GM18870 (cell line): ENCODE results near the gene CHCHD3.

Experiments
- ATAC-seq: cut with Tn5 transposase; IDR thresholded peaks from one replicate; pipeline ENCODE4 v1.9.1; 2021; ENCODE audit warnings: moderate library complexity; ENCODE audit not compliant: unreplicated experiment

Gene CHCHD3

DNA sequence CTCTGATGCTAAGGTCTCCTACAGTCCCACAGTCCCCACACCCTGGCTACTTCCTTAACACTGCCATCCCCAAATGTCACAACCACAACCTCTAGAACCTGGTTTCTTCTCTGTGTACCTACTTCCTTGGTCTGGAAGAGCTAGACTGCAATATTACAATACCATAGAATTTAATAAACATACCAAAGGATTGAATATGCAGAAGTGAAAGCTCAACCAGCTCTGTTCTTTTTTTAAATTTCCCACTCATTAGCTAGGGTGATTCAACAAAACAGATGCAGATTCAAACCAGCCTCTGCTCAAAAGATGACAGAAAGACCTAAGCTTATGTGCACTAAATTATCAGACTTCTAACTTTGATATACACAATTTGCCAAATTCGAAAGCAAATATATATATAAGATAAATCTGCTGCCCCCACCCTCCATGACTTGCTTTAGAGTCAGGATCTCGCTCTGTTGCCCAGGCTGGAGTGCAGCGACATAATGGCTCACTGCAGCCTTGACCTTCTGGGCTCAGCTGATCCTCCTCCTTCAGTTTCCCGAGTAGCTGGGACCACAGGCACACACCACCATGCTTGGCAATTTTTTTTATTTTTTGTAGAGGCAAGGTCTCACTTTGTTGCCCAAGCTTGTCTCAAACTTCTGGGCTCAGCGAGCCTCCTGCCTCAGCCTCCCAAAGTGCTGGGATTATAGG is 212.6 kb downstream of the CHCHD3 start:
- no peak for ATAC-seq

- ATAC-seq, result no peak
Measured at GRCh38 chr7:132866551-132866950, 215.3 kb downstream of the CHCHD3 start.

GRCh38 chr7:132866144-132866531 is 215.8 kb downstream of the CHCHD3 start:
- no peak for ATAC-seq

DNA sequence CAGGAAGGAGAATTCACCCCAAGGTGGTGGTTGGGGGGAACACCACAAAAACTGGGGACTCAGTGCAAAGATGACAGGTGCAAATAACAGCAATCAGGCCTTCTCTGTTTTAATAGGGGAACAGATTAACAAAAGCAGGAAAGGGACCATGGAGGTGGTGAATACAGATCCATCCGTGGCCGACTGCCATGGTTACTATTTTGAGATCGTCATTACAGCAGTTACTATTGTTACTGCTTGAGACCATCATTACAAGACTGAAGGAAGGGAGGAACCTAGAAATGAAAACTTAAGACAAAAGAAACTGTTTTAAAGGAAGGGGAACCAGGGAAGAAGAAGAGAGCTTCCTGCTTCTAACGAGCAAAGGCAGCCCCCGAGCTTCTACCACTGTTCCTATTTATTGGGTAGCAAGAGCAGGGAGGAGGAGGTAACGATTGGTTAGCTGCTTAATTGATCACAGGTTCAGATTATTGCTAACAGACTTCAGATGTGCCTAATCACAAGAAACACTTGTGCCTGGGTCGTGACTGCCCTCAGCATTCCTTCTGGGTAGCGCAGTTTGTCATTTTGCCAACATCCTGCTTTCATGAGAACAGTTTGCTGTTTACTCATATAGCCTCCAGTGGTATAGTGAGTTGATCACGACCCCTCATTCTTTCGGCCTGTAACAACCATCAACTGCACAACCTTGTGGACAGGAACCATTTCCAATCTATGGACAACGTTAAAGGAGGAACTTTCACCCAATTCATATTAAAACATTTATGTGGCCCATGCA is 216.3 kb downstream of the CHCHD3 start:
- ATAC-seq, result no peak

- no peak for ATAC-seq
Measured at GRCh38 chr7:132861940-132862554, 219.8 kb downstream of the CHCHD3 start.

DNA sequence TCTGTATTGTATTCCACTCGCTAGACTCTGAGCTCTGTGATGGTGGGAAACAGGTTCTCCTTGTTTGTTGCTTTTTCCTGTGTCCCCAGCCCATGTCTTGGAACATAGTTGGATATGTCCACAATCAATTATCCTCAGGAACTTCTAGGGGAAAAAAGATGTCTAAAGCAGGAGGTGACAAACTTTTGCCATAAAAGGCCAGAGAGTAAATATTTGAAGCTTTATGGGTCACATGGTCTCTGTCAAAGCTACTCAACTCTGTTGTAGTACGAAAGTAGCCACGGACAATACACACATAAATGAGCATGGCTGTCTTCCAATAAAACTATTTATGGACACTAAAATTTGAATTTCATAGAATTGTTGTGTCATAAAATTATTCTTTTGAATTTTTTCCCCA is 220.5 kb downstream of the CHCHD3 start:
- no peak for ATAC-seq

DNA sequence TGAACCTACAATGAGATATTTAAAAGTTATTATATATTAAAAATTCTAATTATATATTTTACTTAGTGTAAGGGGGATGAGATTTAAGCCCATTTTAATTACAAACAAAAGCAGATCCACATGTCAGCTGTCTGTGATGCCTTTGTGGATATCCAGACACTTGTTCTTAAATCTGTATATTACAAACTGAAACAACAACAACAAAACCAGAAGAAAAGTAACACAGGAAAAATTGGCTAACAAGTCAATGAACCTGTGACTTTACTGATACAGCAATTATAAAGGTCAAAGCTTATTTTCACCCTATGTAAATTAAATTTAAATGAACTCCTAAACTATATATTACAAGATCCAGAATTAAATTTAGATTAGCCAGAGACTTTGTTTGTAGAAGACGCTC is 222.7 kb downstream of the CHCHD3 start:
- ATAC-seq, result no peak

DNA sequence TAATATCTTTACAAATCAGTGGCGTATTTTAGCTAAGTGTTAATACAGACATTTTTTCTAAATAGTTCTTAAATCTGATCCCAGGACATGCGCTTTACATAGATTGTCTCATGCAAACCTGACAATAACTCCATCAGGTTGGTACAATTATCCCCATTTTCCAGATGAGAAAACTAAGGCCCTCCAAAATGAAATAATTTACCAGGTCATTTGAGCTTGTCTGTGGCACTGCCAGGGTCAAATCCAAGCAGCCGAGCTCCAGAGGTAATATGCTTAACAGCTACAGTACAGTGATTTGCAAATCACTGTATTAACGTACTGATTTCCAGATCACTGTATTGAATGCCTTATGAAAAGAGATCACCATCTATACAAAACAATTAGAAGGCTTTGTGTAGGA is 223.1 kb downstream of the CHCHD3 start:
- no peak for ATAC-seq

DNA sequence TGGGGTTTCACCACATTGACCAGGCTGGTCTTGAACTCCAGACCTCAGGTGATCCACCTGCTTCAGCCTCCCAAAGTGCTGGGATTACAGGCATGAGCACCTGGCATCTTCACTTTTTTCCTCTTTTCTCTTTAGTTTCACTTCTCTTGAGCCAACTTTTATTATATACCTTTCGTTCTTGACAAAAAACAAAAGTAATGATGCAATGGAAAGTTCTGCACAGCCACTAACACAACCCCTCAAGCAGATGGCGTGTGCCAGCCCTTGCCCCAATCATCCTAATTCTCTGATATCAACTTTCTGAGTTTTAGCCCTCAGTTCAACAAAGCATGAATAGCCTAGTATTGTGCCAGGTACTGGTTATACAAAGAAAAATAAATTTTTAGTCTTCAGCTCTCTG is 223.6 kb downstream of the CHCHD3 start:
- no peak for ATAC-seq

GRCh38 chr7:132857703-132858102 is 224.2 kb downstream of the CHCHD3 start:
- ATAC-seq, result no peak

GRCh38 chr7:132857031-132857430 is 224.9 kb downstream of the CHCHD3 start:
- no peak for ATAC-seq

DNA sequence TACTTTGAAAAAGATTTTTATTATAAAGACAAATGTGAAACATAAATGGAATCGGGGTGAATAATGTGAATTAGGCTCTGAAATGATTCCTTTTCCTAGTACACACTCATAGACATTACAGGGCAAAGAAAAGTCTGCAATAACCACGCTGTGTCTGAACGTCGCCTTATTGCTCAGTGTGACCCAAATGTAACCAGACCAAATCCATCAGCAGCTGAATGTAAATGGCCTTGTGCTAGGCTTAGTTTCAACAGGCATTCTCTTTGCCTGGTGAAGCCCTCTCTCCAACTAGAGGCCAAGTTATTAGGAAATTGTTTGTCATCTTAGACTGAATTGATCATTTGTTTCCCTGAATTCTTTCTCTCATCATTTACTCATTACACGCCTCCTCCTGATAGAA is 225.5 kb downstream of the CHCHD3 start:
- ATAC-seq, result no peak

DNA sequence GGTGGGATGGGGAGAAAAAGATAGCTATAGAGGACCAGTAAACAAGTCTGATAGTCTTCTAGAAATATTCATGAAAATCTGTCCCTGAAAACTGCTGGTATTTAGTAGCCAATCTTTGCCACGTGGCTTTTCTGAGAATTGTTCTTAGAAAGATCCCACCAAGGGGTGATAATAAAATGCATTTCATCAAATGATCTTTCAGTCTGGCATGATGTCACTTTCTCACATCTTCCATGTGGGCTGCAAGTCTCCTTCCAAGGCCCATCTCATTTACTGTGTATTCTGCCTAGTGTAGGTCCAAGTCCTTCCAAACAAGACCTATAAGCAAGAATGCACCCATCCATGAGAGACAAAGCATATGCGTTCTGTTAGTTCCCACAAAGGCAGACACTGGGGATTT is 226.0 kb downstream of the CHCHD3 start:
- ATAC-seq, result no peak

- ATAC-seq, result no peak
Measured at GRCh38 chr7:132854238-132854637, 227.7 kb downstream of the CHCHD3 start.

DNA sequence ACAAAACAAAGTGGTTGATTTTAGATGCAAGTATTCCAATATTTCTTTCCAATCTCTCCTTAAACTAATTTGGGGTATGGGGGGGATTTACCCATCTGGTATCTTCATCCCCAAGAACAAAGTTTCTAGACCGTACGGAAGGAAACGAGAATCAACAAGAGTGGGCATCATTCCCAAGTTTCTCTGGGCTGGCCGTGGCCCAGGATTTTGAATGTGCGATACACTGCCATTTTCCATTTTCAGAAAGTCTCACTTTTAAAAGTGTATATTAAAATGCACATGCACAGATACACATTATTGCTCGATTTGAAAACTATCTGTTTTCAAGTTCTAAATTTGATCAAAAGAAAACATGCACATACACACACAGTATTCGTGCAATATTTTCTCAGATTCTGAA is 234.5 kb downstream of the CHCHD3 start:
- no peak for ATAC-seq

DNA sequence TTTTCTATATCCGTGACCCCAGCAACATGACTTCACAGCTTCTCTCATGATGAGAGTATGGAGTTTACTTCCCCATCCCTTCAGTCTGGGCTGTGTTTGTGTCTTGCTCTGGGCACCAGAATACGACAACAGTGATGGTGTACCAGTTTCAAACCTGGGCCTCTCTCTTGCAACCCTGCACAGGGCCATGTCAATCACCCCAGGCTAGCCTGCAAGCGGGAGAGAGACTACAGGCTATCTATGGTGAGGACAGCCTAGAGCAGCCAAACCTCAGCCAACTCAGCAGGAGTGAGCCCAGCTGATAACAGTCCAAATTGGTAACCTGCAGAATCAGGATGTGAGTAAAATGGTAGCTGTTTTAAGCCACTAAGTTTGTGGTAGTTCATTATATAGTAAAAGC is 235.8 kb downstream of the CHCHD3 start:
- no peak for ATAC-seq

DNA sequence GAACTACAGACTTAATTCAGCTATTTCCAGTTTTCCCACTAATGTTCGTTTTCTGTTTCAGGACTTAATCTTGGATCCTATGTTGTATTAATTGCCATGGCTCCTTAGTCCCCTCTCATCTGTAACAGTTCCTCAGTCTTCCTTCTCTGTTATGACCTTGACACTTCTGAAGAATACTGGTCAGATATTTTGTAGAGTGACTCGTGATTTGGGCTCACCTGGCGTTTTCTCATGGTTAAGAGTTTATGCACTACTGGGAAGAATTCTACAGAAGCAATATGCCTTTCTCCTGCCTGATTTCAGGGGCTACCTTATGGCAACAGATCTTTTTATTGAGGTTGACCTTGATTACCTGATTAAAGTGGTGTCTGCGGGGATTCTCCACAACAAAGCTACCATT is 239.4 kb downstream of the CHCHD3 start:
- ATAC-seq, result no peak

DNA sequence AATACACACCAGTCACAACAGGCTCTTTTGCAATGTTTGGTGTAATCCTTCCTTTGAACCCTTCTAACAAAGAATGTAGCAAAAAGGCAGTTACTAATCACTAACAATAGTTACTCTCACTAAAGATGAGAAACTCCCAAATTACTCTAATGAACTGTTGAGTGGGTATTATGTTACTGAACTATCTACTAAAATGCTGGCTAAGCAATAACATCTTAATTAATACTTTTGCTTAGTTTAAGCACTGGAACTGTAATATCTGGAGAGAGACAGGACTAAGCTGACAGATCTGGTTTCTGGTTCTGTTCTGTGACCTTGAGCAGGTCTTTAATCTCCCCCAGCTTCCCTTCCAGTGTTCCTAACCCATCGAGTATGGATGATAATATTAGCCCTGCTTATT is 241.7 kb downstream of the CHCHD3 start:
- ATAC-seq, result no peak

GRCh38 chr7:132838313-132838712 is 243.6 kb downstream of the CHCHD3 start:
- ATAC-seq, result no peak

DNA sequence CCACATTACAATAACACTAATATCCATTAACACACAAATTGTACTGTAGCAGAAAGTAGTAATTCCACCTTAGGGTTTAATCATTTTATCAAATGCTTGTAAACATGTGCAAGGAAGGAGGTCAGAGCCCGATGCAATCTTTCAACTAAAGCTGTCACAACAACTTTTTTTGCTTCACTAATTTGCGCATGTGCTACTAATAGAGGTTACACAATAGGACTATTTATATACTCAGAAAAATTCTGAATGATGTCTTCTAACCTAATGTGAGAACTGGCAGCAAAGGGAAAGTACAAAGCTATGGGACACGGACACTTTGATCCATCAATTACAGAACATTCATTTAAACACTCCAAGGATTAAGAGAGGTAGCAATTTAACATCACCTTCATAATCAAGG is 244.4 kb downstream of the CHCHD3 start:
- no peak for ATAC-seq

- no peak for ATAC-seq
Measured at GRCh38 chr7:132836746-132837145, 245.1 kb downstream of the CHCHD3 start.

GRCh38 chr7:132830941-132831340 is 250.9 kb downstream of the CHCHD3 start:
- ATAC-seq, result no peak
